ENCODE data around the gene COA6.

The COA6 gene

DNA sequence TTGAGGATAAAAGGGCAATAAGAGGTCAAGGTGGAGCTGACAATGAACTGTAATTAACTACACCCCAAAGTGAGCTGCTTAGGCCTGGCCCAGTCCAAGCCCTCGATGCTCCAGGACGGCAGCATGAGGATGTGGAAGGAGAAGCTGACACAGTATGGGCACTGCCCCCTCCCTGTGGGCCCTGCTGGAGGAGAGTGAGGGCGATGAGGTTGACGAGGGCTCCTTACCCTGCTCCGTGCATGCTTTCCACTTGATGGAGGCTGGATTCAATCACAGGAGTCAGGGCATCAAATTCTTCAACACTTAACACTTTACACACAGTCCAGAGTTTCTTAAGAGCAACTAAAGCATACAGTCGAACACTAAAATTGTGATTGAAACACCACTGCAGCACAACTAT, 32.4 kb downstream of the COA6 start:
- Histone ChIP-seq H3K36me3 (ENCODE audit: control insufficient read depth in 1 of 2, insufficient read depth in 2 of 2, low read length in 2 of 2) (peaks cover 10 to 31% of the 10 kb centered on the region in 2 donors), H3K27me3 (ENCODE audit: control insufficient read depth in 1 of 2, insufficient read depth in 2 of 2, low read length in 2 of 2) (no peaks in the 10 kb centered on the region), H3K27ac (ENCODE audit: low read depth, low read length) (no peak overlapping the region), H3K4me3 (ENCODE audit: low read depth in 1 of 2, low read length in 2 of 2) (no peak overlapping the region), H3K9ac (ENCODE audit: low read depth in 1 of 2, low read length in 2 of 2) (no peak overlapping the region), H3K9me3 (ENCODE audit: control insufficient read depth in 1 of 2, low read length in 2 of 2) (no peaks in the 10 kb centered on the region), H3K4me1 (ENCODE audit: control insufficient read depth in 1 of 2, insufficient read depth in 2 of 2, low read length in 2 of 2) (peaks cover 0 to 11% of the 10 kb centered on the region in 2 donors)

DNA sequence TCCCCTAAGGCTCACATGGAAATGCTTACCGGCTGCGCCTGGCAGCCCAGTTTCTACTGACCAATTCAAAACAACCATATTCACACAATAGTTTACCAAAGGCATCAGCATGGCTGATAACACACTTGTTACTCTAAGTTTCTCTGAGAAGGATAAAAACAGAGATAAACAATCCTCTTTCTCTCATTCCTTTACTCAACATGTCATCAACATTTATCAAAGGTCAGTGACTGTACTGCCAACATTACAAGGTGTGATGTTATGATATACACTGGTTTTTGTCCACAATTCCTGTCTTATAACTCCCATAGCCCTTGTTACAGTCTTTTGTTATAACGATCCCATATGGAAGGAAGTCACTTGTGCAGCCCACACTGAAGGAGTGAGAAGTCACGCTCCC, 33.6 kb downstream of the COA6 start:
- no peaks in the 10 kb centered on the region for H3K9me3 ChIP-seq (ENCODE audit: control insufficient read depth in 1 of 2, low read length in 2 of 2)
- no peak overlapping the region for H3K27ac ChIP-seq (ENCODE audit: low read depth, low read length)
- no peaks in the 10 kb centered on the region for H3K4me1 ChIP-seq (ENCODE audit: control insufficient read depth in 1 of 2, insufficient read depth in 2 of 2, low read length in 2 of 2)
- H3K27me3 ChIP-seq (ENCODE audit: control insufficient read depth in 1 of 2, insufficient read depth in 2 of 2, low read length in 2 of 2): no peaks in the 10 kb centered on the region
- no peak overlapping the region for H3K4me3 ChIP-seq (ENCODE audit: low read depth in 1 of 2, low read length in 2 of 2)
- H3K9ac ChIP-seq (ENCODE audit: low read depth in 1 of 2, low read length in 2 of 2): no peak overlapping the region
- H3K36me3 ChIP-seq (ENCODE audit: control insufficient read depth in 1 of 2, insufficient read depth in 2 of 2, low read length in 2 of 2): peaks cover 10 to 31% of the 10 kb centered on the region in 2 donors

DNA sequence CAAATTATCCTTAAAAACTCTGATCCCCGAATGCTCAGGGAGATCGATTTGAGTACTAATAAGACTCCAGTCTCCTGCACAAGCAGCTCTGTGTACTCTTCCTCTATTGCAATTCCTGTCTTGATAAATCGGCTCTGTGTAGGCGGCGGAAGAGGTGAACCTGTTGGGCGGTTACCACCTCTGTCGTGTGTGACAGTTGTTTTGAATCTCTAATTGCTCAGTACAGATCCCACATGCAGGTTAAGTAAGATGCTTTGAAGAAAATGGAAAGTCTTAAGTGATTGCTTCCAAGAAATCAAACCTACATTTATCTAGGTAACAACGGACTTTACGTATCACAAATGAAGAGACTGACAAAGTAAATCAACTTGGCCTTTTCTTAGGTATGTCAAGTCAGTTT, 35.5 kb downstream of the COA6 start:
- no peaks in the 10 kb centered on the region for H3K9me3 ChIP-seq (ENCODE audit: control insufficient read depth in 1 of 2, low read length in 2 of 2)
- no peak overlapping the region for H3K9ac ChIP-seq (ENCODE audit: low read depth in 1 of 2, low read length in 2 of 2)
- H3K27ac ChIP-seq (ENCODE audit: low read depth, low read length): no peak overlapping the region
- peaks cover 10 to 49% of the 10 kb centered on the region in 2 donors for H3K36me3 ChIP-seq (ENCODE audit: control insufficient read depth in 1 of 2, insufficient read depth in 2 of 2, low read length in 2 of 2)
- H3K4me3 ChIP-seq (ENCODE audit: low read depth in 1 of 2, low read length in 2 of 2): no peak overlapping the region
- no peaks in the 10 kb centered on the region for H3K27me3 ChIP-seq (ENCODE audit: control insufficient read depth in 1 of 2, insufficient read depth in 2 of 2, low read length in 2 of 2)
- H3K4me1 ChIP-seq (ENCODE audit: control insufficient read depth in 1 of 2, insufficient read depth in 2 of 2, low read length in 2 of 2): no peaks in the 10 kb centered on the region

DNA sequence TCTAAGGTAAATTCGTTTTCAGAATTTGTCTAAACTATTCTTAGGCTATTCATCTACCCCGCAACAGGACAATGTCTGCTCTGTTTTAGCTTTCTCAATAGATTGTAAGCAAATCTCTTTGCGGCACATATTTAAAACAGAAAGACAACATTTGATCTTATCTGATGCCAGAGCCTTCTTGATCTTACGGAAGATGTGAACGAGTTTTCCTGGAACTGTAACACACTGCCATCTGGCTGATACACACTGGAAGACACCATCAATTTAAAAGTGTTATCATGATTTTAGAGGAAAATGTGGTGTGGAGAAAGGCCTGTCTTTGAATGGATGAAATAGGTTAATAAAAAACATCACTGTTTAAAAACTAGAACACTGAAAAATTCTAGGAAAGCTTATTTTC, 36.1 kb downstream of the COA6 start:
- no peaks in the 10 kb centered on the region for H3K4me1 ChIP-seq (ENCODE audit: control insufficient read depth in 1 of 2, insufficient read depth in 2 of 2, low read length in 2 of 2)
- H3K27ac ChIP-seq (ENCODE audit: low read depth, low read length): no peak overlapping the region
- no peak overlapping the region for H3K4me3 ChIP-seq (ENCODE audit: low read depth in 1 of 2, low read length in 2 of 2)
- H3K9me3 ChIP-seq (ENCODE audit: control insufficient read depth in 1 of 2, low read length in 2 of 2): no peaks in the 10 kb centered on the region
- H3K9ac ChIP-seq (ENCODE audit: low read depth in 1 of 2, low read length in 2 of 2): no peak overlapping the region
- H3K36me3 ChIP-seq (ENCODE audit: control insufficient read depth in 1 of 2, insufficient read depth in 2 of 2, low read length in 2 of 2): peaks cover 10 to 55% of the 10 kb centered on the region in 2 donors
- no peaks in the 10 kb centered on the region for H3K27me3 ChIP-seq (ENCODE audit: control insufficient read depth in 1 of 2, insufficient read depth in 2 of 2, low read length in 2 of 2)

DNA sequence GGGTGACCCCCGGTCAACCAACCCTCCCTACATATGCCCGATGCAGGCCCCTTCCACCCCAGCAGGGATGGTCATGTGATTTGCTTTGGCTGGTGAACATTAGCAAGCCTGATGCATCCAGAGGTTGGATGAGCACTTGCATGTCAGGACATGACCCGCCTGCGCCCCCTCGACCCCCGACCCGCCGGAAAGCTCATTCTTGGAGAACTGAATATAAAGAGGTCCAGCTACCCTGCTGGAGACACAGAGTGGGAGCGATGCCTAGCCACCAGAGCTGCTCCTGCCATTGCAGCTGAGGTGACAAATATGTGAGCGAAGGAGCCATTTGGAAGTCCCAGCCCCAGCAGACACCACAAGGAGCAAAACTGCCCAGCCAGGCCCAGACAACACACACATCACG, 39.6 kb downstream of the COA6 start:
- Histone ChIP-seq H3K4me1 (ENCODE audit: control insufficient read depth in 1 of 2, insufficient read depth in 2 of 2, low read length in 2 of 2) (no peaks in the 10 kb centered on the region), H3K4me3 (ENCODE audit: low read depth in 1 of 2, low read length in 2 of 2) (no peak overlapping the region), H3K27ac (ENCODE audit: low read depth, low read length) (no peak overlapping the region), H3K36me3 (ENCODE audit: control insufficient read depth in 1 of 2, insufficient read depth in 2 of 2, low read length in 2 of 2) (peaks cover 26 to 55% of the 10 kb centered on the region in 2 donors), H3K9ac (ENCODE audit: low read depth in 1 of 2, low read length in 2 of 2) (no peak overlapping the region), H3K9me3 (ENCODE audit: control insufficient read depth in 1 of 2, low read length in 2 of 2) (no peaks in the 10 kb centered on the region), H3K27me3 (ENCODE audit: control insufficient read depth in 1 of 2, insufficient read depth in 2 of 2, low read length in 2 of 2) (no peaks in the 10 kb centered on the region)

DNA sequence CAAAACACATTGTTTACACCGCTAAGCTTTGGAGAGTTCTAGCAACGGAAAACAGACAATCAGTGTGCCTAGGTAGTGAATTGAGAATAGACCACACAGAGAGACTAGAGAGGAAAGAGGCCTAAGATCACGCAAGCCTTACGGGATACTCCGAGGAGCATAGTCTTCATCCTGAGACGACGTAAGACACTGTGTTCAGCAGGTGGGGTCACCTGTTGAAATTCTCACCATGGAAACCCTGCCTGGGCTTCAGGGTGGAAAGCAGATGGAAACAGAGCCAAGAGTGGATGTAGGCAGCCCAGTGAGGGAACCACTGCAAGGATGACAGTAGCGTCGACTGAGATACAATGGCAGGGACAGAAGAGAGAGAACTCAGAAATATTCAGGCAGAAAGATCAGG, 40.2 kb downstream of the COA6 start:
- H3K27ac ChIP-seq (ENCODE audit: low read depth, low read length): no peak overlapping the region
- H3K4me1 ChIP-seq (ENCODE audit: control insufficient read depth in 1 of 2, insufficient read depth in 2 of 2, low read length in 2 of 2): no peaks in the 10 kb centered on the region
- no peak overlapping the region for H3K9ac ChIP-seq (ENCODE audit: low read depth in 1 of 2, low read length in 2 of 2)
- no peaks in the 10 kb centered on the region for H3K9me3 ChIP-seq (ENCODE audit: control insufficient read depth in 1 of 2, low read length in 2 of 2)
- no peak overlapping the region for H3K4me3 ChIP-seq (ENCODE audit: low read depth in 1 of 2, low read length in 2 of 2)
- no peaks in the 10 kb centered on the region for H3K27me3 ChIP-seq (ENCODE audit: control insufficient read depth in 1 of 2, insufficient read depth in 2 of 2, low read length in 2 of 2)
- peaks cover 26 to 52% of the 10 kb centered on the region in 2 donors for H3K36me3 ChIP-seq (ENCODE audit: control insufficient read depth in 1 of 2, insufficient read depth in 2 of 2, low read length in 2 of 2)

DNA sequence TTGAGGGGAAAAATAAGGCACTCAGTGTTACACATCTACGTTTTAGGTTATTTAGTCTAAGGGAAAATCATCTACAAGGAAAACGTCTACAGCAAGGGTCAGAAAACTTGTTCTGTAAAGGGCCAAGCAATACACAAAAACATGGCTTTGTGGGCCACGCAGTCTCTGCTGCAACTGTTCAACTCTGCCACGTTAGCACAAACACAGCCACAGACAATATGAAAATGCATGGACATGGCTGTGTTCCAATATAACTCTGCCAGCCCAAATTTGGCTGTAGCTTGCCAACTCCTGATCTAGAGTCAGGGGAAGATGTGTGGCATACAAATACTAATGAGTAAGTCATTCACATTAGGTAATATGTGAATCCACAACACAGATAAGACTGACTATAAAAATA, 40.7 kb downstream of the COA6 start:
- Histone ChIP-seq H3K27me3 (ENCODE audit: control insufficient read depth in 1 of 2, insufficient read depth in 2 of 2, low read length in 2 of 2) (no peaks in the 10 kb centered on the region), H3K27ac (ENCODE audit: low read depth, low read length) (no peak overlapping the region), H3K9ac (ENCODE audit: low read depth in 1 of 2, low read length in 2 of 2) (no peak overlapping the region), H3K36me3 (ENCODE audit: control insufficient read depth in 1 of 2, insufficient read depth in 2 of 2, low read length in 2 of 2) (peaks cover 26 to 49% of the 10 kb centered on the region in 2 donors), H3K4me1 (ENCODE audit: control insufficient read depth in 1 of 2, insufficient read depth in 2 of 2, low read length in 2 of 2) (no peaks in the 10 kb centered on the region), H3K4me3 (ENCODE audit: low read depth in 1 of 2, low read length in 2 of 2) (no peak overlapping the region), H3K9me3 (ENCODE audit: control insufficient read depth in 1 of 2, low read length in 2 of 2) (no peaks in the 10 kb centered on the region)

DNA sequence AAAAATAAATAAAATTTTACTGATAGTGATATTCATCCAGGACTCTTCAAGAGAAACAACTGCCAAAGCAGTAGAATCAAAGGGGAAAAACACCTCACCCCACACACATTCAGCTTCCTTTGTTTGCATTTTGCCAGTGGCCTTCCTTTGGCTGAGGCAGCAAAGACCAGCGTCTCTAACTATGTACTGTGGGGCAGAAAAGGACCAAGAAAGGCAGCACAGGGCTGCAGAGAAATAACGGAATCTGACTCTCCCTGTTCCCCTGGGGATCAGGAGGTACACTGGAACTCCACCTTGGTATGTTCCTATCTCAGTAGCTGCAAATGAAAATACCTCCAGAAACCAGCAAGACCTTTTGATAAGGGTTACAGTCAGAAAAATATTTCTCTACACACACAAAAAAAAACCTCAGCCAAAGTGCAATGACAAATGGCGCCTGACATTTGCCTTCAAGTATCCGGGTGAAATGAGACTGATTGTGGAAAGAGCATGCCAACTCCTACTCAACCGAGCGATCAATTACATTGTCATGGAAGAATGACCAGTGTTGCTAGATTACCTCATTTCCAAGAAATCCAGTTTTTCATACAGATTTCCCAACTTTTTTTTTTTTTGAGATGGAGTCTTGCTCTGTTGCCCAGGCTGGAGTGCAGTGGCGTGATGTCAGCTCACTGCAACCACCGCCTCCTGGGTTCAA, 54.8 kb downstream of the COA6 start:
- Histone ChIP-seq H3K4me3 (ENCODE audit: low read depth in 1 of 2, low read length in 2 of 2) (no peak overlapping the region), H3K36me3 (ENCODE audit: control insufficient read depth in 1 of 2, insufficient read depth in 2 of 2, low read length in 2 of 2) (peaks cover 19 to 57% of the 10 kb centered on the region in 2 donors), H3K9ac (ENCODE audit: low read depth in 1 of 2, low read length in 2 of 2) (no peak overlapping the region), H3K4me1 (ENCODE audit: control insufficient read depth in 1 of 2, insufficient read depth in 2 of 2, low read length in 2 of 2) (no peaks in the 10 kb centered on the region), H3K27me3 (ENCODE audit: control insufficient read depth in 1 of 2, insufficient read depth in 2 of 2, low read length in 2 of 2) (no peaks in the 10 kb centered on the region), H3K27ac (ENCODE audit: low read depth, low read length) (no peak overlapping the region), H3K9me3 (ENCODE audit: control insufficient read depth in 1 of 2, low read length in 2 of 2) (no peaks in the 10 kb centered on the region)

DNA sequence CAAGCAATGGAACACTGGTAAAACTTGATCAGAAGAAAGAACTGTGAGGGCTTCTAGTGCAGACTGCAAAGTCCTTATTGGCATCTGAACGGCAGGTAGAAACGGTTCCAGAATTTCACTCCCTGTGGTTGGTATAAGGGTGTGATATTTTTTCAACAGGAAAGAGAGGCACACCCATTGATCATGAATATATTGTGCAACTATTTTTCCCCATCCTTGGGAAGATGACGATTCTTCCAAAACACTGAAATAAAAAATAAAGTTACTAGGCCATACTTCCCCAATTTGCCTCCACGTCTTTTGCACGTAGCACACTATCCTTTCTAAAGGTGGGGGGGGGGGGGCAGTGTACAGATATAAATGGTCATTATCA, 56.2 kb downstream of the COA6 start:
- Histone ChIP-seq H3K27ac (ENCODE audit: low read depth, low read length) (no peak overlapping the region), H3K4me3 (ENCODE audit: low read depth in 1 of 2, low read length in 2 of 2) (no peak overlapping the region), H3K4me1 (ENCODE audit: control insufficient read depth in 1 of 2, insufficient read depth in 2 of 2, low read length in 2 of 2) (no peaks in the 10 kb centered on the region), H3K9ac (ENCODE audit: low read depth in 1 of 2, low read length in 2 of 2) (no peak overlapping the region), H3K9me3 (ENCODE audit: control insufficient read depth in 1 of 2, low read length in 2 of 2) (no peaks in the 10 kb centered on the region), H3K36me3 (ENCODE audit: control insufficient read depth in 1 of 2, insufficient read depth in 2 of 2, low read length in 2 of 2) (peaks cover 25 to 58% of the 10 kb centered on the region in 2 donors), H3K27me3 (ENCODE audit: control insufficient read depth in 1 of 2, insufficient read depth in 2 of 2, low read length in 2 of 2) (no peaks in the 10 kb centered on the region)

DNA sequence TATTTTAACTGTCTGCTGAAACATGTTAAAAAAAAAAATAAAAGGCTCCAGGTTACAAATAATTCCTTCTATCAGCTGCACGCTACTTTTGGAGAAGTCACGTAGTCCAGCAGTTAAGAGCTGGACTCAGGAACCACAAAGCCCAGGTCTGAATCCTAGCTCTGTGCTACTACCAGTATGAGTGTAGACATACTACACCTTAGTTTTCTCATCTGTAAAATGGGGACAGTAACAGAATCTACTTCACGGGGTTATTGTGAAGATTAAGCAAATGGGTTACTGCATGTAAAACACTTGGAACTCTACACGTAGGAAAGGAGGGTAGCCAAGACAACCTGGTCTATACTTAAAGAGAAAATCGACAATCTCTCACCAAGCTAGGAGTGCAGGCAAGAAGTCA, 57.4 kb downstream of the COA6 start:
- no peaks in the 10 kb centered on the region for H3K4me1 ChIP-seq (ENCODE audit: control insufficient read depth in 1 of 2, insufficient read depth in 2 of 2, low read length in 2 of 2)
- peaks cover 25 to 57% of the 10 kb centered on the region in 2 donors for H3K36me3 ChIP-seq (ENCODE audit: control insufficient read depth in 1 of 2, insufficient read depth in 2 of 2, low read length in 2 of 2)
- H3K9ac ChIP-seq (ENCODE audit: low read depth in 1 of 2, low read length in 2 of 2): no peak overlapping the region

DNA sequence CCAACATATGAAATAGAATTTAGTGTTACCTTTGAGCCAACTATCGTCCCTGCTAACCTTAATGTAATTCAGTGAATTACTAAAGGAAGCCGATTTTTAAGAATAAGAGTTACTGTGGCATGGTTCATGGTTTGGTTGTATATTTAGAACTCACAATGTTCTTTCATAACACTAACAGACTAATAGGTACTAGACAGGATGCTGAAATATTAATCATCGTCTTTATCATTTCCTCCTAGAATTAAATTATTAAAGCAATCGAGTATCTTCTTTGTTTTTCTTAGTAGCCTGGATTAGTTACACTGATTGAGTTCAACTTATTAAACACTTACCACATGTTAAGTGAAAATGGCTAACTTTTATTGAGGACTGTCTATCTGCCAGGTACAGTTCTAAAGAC, 58.0 kb downstream of the COA6 start:
- H3K4me3 ChIP-seq (ENCODE audit: low read depth in 1 of 2, low read length in 2 of 2): no peak overlapping the region

More for the DNA sequence above, 57.4 kb downstream of the COA6 start:
- no peak overlapping the region for H3K27ac ChIP-seq (ENCODE audit: low read depth, low read length)
- H3K27me3 ChIP-seq (ENCODE audit: control insufficient read depth in 1 of 2, insufficient read depth in 2 of 2, low read length in 2 of 2): no peaks in the 10 kb centered on the region
- no peak overlapping the region for H3K4me3 ChIP-seq (ENCODE audit: low read depth in 1 of 2, low read length in 2 of 2)
- H3K9me3 ChIP-seq (ENCODE audit: control insufficient read depth in 1 of 2, low read length in 2 of 2): no peaks in the 10 kb centered on the region

More for the DNA sequence above, 58.0 kb downstream of the COA6 start:
- H3K36me3 ChIP-seq (ENCODE audit: control insufficient read depth in 1 of 2, insufficient read depth in 2 of 2, low read length in 2 of 2): peaks cover 25 to 53% of the 10 kb centered on the region in 2 donors
- no peaks in the 10 kb centered on the region for H3K9me3 ChIP-seq (ENCODE audit: control insufficient read depth in 1 of 2, low read length in 2 of 2)
- no peak overlapping the region for H3K27ac ChIP-seq (ENCODE audit: low read depth, low read length)
- no peaks in the 10 kb centered on the region for H3K27me3 ChIP-seq (ENCODE audit: control insufficient read depth in 1 of 2, insufficient read depth in 2 of 2, low read length in 2 of 2)
- no peak overlapping the region for H3K9ac ChIP-seq (ENCODE audit: low read depth in 1 of 2, low read length in 2 of 2)
- H3K4me1 ChIP-seq (ENCODE audit: control insufficient read depth in 1 of 2, insufficient read depth in 2 of 2, low read length in 2 of 2): no peaks in the 10 kb centered on the region
